Activated naive CD4-positive, alpha-beta T cell treated with anti-CD3 and anti-CD28 coated beads, Interleukin-2, amount 10 ng/mL, durations not matched to agents 7 days and 5 days (primary cell): ENCODE measurements around the gene PPME1.
"Not testable (repeated sequence)": the region's sequence is repeated elsewhere in the genome, so short reads cannot be mapped to it uniquely, and the experiment has no call there.

ENCODE experiments used
- CTCF ChIA-PET: fragments of 350-600 bp; sonication (Branson Sonifier 250); formaldehyde crosslinking; loops from one replicate; lab custom pipeline; 2021; ENCODE audit warnings: antibody characterized with exemption; lab: Charles Lee
- DNase-seq: peaks from one replicate; pipeline ENCODE4 v3.0.0-alpha.2; 2020
- H3K27ac Mint-ChIP-seq: one replicate; pipeline ENCODE4 v1.8.0; 2021; ENCODE audit warnings: mild to moderate bottlenecking, moderate library complexity, mixed read lengths
- H3K27me3 Mint-ChIP-seq: one replicate; pipeline ENCODE4 v1.8.0; 2021; ENCODE audit warnings: mild to moderate bottlenecking, mixed read lengths
- H3K36me3 Mint-ChIP-seq: one replicate; pipeline ENCODE4 v1.8.0; 2021; ENCODE audit warnings: mixed read lengths
- H3K4me1 Mint-ChIP-seq: one replicate; pipeline ENCODE4 v1.8.0; 2021; ENCODE audit warnings: mixed read lengths
- H3K4me3 Mint-ChIP-seq: one replicate; pipeline ENCODE4 v1.8.0; 2021; ENCODE audit warnings: mild to moderate bottlenecking, moderate library complexity, mixed read lengths
- H3K9me3 Mint-ChIP-seq: one replicate; pipeline ENCODE4 v1.8.0; 2021; ENCODE audit warnings: mixed read lengths

PPME1 gene, protein sequence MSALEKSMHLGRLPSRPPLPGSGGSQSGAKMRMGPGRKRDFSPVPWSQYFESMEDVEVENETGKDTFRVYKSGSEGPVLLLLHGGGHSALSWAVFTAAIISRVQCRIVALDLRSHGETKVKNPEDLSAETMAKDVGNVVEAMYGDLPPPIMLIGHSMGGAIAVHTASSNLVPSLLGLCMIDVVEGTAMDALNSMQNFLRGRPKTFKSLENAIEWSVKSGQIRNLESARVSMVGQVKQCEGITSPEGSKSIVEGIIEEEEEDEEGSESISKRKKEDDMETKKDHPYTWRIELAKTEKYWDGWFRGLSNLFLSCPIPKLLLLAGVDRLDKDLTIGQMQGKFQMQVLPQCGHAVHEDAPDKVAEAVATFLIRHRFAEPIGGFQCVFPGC

DNA sequence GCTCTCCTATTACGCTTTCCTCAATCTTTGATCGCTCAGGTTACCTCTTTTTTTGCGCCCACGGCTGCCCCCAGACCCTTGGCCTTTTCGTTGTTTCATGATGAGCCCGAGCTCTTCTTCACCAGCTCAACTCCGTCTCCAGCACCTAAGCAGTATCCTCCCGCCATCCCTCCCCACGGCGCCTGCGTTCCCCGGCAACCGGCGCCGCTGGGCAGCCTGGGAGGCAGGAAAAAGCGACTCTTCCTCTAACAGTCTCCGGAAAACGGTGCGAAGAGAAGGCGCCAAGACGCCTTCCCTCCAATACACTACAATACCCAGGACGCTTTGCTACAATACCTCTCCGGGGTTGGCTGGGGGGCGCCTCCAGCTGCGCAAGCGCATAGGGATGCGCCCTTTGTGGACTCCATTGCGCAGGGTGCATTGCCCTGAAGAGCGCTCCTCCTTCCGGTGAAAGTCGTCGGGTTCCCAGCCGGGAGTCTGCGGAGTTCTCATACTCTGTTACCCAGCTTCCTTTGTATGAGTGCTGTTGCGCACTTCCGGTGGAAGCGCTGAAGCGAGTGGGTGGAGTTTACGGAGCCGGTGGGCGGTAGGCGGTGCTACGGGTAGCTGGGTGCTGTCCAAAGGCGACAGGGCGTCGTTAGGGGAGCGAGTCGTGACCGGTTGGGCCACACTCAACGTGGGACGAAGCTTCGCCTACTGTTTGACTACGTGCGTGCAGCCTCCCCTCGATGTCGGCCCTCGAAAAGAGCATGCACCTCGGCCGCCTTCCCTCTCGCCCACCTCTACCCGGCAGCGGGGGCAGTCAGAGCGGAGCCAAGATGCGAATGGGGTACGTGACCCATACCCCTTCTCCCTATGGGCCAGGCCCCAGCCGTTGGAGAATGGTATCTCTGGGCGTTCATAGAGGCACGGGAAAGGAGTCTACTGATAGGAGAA is at the start of gene PPME1, which contains the start of gene C2CD3:
TSS of gene PPME1 (plus strand) at position 596 of the 936 bp plus-strand sequence. CDS start at position 729, 133 bp downstream.
TSS of gene C2CD3 (minus strand) at position 309 of the 936 bp plus-strand sequence. CDS start at position 99, 210 bp downstream.
- CTCF ChIA-PET, result interaction anchor here (0.9 to 2.7 kb wide), 5 partner anchors 152 to 207 kb away, joined by 3 to 13 read pairs (median 4); no protein-coding TSS in a partner anchor
- H3K27me3 Mint-ChIP-seq, result no peaks in the 10 kb centered on the region
- H3K36me3 Mint-ChIP-seq, result peaks cover 16% of the 10 kb centered on the region
- no peaks in the 10 kb centered on the region for H3K9me3 Mint-ChIP-seq
- peak; percentile 99 for DNase-seq
- no peak within 1 kb of the TSS for H3K4me3 Mint-ChIP-seq
- peaks cover 11% of the 10 kb centered on the region for H3K4me1 Mint-ChIP-seq
- no peak within 1 kb of the TSS for H3K27ac Mint-ChIP-seq

DNA sequence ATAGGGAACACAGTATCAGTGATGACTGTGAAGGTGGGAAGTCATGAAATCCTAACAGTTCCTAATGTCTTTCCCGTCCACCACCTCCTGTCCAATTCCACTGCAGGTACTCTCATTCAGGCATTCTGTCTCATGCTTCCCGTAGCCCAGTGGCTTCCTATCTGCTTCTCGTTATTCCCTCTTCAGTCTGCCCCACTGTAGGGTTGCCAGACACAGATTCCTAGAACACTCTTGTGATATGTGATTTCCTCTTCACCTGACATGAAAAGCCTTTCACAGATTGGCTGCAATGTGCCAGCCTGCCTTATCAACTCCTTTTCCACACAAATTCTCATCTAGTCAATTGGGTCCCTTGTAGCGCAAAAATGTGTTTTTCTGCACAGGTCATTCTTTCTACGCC is 49.3 kb upstream of the PPME1 start:
- no peak for DNase-seq
- Mint-ChIP-seq H3K9me3 (no peaks in the 10 kb centered on the region), H3K4me1 (no peaks in the 10 kb centered on the region), H3K27me3 (no peaks in the 10 kb centered on the region), H3K36me3 (peaks cover 20% of the 10 kb centered on the region), H3K4me3 (no peak overlapping the region), H3K27ac (no peak overlapping the region)
- CTCF ChIA-PET, result no interaction called here

DNA sequence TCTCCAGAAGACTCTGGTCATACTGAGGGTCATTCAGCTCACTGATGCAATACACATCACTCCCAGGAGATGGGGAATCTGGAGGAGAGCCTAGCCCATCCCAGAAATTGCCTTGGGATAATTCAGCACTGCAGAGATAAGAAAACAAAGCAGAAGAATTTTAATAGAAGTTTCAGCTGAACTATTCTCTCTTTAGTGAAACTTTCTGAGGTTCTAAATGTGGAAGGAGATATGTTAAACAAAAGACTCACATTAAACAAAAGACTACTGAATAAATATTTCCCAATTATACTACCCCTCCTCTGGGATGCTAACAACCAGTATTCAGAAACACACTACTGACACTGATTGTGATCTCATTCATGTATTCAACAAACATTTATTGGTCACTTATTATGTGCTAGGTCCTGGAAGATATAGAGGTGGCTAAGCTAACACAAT is 48.1 kb upstream of the PPME1 start:
- Mint-ChIP-seq H3K4me3 (no peak overlapping the region), H3K4me1 (no peaks in the 10 kb centered on the region), H3K27ac (no peak overlapping the region), H3K27me3 (no peaks in the 10 kb centered on the region), H3K9me3 (no peaks in the 10 kb centered on the region), H3K36me3 (peaks cover 15% of the 10 kb centered on the region)
- CTCF ChIA-PET, result no interaction called here
- DNase-seq, result no peak

DNA sequence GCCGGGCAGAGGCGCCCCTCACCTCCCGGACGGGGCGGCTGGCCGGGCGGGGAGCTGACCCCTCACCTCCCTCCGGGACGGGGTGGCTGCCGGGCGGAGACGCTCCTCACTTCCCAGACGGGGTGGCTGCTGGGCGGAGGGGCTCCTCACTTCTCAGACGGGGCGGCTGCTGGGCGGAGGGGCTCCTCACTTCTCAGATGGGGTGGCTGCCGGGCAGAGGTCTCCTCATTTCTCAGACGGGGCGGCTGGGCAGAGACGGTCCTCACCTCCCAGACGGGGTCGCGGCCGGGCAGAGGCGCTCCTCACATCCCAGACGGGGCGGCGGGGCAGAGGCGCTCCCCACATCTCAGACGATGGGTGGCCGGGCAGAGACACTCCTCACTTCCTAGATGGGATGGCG is 42.0 kb upstream of the PPME1 start:
- not testable (repeated sequence) for H3K27ac Mint-ChIP-seq

DNA sequence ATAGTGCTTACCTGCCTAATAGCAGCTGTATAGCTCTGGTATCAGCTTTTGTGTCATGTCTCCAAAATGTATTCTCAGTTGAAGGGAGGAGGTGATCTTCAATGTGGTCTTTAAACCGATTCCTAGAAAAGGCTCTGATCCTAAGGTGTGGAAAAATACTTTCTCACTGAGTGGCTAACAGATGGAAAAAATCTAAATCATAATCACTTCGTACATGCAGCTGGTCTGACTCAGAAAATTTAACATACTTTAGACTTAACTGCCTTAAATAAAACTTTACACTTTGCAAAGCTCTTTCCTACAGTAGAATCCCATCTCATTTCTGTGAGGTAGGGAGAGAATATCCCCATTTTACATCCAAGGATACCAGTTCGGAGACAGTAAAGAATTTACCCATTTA is 38.3 kb upstream of the PPME1 start:
- no peak overlapping the region for H3K4me3 Mint-ChIP-seq
- DNase-seq, result no peak
- H3K9me3 Mint-ChIP-seq, result no peaks in the 10 kb centered on the region
- no peak overlapping the region for H3K27ac Mint-ChIP-seq
- CTCF ChIA-PET, result interaction anchor here (0.6 kb wide), 1 partner anchor 175 kb away, joined by 3 read pairs; no protein-coding TSS in a partner anchor
- H3K36me3 Mint-ChIP-seq, result peaks cover 33% of the 10 kb centered on the region
- no peaks in the 10 kb centered on the region for H3K4me1 Mint-ChIP-seq
- H3K27me3 Mint-ChIP-seq, result no peaks in the 10 kb centered on the region

More for the DNA sequence above, 42.0 kb upstream of the PPME1 start:
- H3K4me1 Mint-ChIP-seq, H3K9me3 Mint-ChIP-seq, H3K4me3 Mint-ChIP-seq, H3K27me3 Mint-ChIP-seq, CTCF ChIA-PET, DNase-seq: not testable (repeated sequence)
- H3K36me3 Mint-ChIP-seq, result peaks cover 24% of the 10 kb centered on the region

DNA sequence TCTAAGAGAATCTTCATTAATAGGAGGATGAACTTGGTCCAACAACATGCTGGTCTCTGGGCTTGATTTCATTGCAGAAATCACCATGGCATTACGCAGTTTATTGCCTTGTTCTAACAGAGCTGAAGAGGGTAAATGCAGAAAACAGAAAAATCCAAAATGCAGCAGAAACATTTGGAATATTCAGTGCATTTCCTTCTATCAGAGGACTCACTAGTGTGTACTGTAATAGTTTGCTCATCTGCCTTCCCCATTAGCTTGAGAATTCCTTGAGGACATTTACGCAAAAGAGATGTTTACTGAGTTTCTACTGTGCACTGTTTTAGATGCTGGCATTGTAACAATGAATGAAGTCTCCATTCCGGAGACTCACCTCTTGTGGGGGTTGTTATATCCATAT is 37.7 kb upstream of the PPME1 start:
- CTCF ChIA-PET, result interaction anchor here (0.6 kb wide), 1 partner anchor 175 kb away, joined by 3 read pairs; no protein-coding TSS in a partner anchor
- no peak for DNase-seq
- H3K27ac Mint-ChIP-seq, result no peak overlapping the region
- H3K9me3 Mint-ChIP-seq, result no peaks in the 10 kb centered on the region
- peaks cover 36% of the 10 kb centered on the region for H3K36me3 Mint-ChIP-seq
- H3K27me3 Mint-ChIP-seq, result no peaks in the 10 kb centered on the region
- H3K4me1 Mint-ChIP-seq, result no peaks in the 10 kb centered on the region
- H3K4me3 Mint-ChIP-seq, result no peak overlapping the region

DNA sequence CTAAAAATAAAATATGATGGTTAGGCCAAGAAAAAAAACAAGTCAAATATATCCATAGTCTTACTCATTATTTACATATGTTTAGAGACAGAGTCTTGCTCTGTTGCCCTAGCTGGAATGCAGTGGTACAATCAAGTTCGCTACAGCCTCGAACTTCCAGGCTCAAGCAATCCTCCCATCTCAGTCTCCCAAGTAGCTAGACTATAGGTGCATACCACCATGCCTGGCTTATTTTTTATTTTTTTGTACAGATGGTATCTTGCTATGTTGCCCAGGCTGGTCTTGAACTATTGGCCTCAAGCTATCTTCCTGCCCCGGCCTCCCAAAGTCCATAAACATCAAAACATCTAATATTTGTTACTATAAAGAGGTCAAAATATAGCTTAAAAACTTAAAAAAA is 36.4 kb upstream of the PPME1 start:
- no peaks in the 10 kb centered on the region for H3K4me1 Mint-ChIP-seq
- H3K27me3 Mint-ChIP-seq, result no peaks in the 10 kb centered on the region
- peaks cover 38% of the 10 kb centered on the region for H3K36me3 Mint-ChIP-seq
- H3K9me3 Mint-ChIP-seq, result no peaks in the 10 kb centered on the region
- CTCF ChIA-PET, result no interaction called here
- H3K27ac Mint-ChIP-seq, result no peak overlapping the region
- H3K4me3 Mint-ChIP-seq, result no peak overlapping the region
- DNase-seq, result no peak

DNA sequence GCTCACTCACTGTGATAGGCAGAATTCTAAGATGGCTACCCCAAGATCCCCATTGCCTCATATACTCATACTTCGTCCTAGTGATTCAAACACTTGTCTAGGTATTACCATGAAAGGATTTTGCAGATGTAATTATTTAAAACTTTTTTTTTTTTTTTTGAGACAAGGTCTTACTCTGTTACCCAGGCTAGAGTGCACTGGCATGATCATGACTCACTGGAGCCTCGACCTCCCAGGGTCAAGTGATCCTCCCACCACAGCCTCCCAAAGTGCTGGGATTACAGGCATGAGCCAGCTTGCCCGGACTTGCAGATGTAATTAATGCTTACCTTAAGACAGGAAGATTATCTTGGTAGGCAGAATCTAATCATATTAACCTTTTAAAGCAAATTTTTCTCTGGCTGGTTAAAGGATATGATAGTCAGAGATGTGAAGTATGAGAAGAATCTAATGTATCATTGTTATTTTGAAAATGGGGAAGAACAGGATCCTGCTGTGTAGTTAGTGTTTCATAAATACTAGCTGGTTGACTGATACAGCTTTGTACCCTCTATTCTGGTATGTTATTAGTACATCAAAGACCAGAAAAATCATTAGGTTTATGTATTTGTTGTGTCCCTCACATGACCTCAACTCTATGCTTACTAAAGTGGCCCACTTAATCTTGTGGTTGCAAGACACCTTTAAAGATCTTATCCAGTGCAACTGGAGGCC is 35.8 kb upstream of the PPME1 start:
- Mint-ChIP-seq H3K9me3 (no peaks in the 10 kb centered on the region), H3K36me3 (peaks cover 38% of the 10 kb centered on the region), H3K4me3 (no peak overlapping the region), H3K27ac (no peak overlapping the region), H3K27me3 (no peaks in the 10 kb centered on the region), H3K4me1 (no peaks in the 10 kb centered on the region)
- CTCF ChIA-PET, result no interaction called here
- no peak for DNase-seq

DNA sequence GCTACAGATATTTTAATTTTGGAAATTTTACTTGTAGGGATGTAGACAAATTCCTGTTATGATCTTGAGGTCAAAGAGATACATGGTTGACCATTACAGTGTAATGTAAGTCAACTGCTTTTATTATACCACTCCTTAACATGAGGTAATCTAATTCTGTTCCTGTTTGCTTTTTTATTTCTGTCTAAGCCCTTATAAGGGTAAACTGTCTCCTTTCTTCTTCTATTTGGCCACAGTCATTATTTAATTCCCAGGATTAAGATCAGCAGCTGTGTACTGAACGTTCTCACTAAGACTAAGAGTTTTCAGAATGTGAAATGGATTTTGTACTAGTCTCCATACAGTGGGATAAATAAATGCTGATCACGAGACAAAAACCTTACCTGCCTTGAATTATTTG is 33.1 kb upstream of the PPME1 start:
- Mint-ChIP-seq H3K36me3 (peaks cover 16% of the 10 kb centered on the region), H3K27ac (no peak overlapping the region), H3K27me3 (no peaks in the 10 kb centered on the region), H3K4me1 (no peaks in the 10 kb centered on the region), H3K4me3 (no peak overlapping the region), H3K9me3 (no peaks in the 10 kb centered on the region)
- CTCF ChIA-PET, result interaction anchor here (0.6 kb wide), 1 partner anchor 174 kb away, joined by 3 read pairs; no protein-coding TSS in a partner anchor
- DNase-seq, result no peak

DNA sequence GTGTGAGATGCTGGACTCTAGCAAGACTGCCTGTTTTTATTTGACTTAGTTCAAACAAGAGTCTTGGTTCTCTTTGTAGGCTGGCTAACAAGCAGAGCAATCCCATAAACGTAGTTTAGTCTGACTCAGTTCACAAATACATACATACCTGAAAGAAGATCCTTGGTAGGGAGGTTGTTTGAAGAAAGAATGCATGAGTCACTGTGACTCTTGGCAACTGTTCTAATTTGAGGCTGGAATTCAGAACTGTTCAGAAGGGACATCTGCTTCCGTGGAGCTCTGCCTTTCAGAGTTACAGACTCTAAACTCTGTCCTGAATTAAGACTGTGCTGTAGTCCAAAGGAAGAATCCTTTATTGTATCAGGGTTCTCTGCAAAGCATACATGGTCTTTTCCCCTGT is 32.5 kb upstream of the PPME1 start:
- Mint-ChIP-seq H3K36me3 (peaks cover 16% of the 10 kb centered on the region), H3K9me3 (no peaks in the 10 kb centered on the region), H3K27me3 (no peaks in the 10 kb centered on the region), H3K27ac (no peak overlapping the region), H3K4me1 (no peaks in the 10 kb centered on the region), H3K4me3 (no peak overlapping the region)
- CTCF ChIA-PET, result interaction anchor here (0.6 kb wide), 1 partner anchor 175 kb away, joined by 3 read pairs; no protein-coding TSS in a partner anchor
- no peak for DNase-seq

DNA sequence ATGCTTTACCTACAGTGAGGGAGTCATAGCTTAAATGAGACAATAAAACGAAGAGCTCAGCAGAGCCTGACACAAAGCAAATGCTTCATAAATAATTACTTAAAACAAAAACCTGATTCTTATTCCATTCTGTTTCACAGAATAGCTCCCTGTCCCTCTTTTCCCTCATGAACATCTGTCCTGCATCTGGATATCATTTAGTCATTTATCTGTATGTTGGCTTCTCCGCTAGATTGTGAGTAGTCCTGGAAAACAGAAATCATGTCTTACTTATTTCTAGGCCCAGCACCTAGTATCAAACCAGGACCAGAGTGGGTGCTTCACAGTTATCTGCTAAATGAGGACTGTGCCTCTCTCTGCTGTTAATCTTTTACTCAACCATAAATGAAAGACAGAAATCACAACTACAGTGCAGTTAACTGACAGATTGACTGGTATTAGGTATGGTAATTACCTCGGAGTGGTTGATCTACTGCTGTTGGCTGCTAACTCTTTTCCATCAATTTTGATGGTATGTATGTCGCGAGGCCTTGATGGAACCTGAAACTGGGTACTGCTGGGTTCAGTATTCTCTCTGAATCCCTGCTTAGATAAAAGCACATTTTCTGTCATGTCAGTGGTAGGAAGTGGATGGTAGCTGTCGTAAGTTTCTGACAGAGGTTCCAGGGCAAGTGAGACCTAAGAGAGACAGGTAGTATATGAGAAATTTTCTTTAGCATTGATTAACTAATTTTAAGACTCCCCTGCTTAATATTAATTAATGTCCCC is 31.8 kb upstream of the PPME1 start:
- no peak for DNase-seq
- no peak overlapping the region for H3K27ac Mint-ChIP-seq
- no peaks in the 10 kb centered on the region for H3K4me1 Mint-ChIP-seq
- H3K4me3 Mint-ChIP-seq, result no peak overlapping the region
- no peaks in the 10 kb centered on the region for H3K9me3 Mint-ChIP-seq
- CTCF ChIA-PET, result no interaction called here
- peaks cover 16% of the 10 kb centered on the region for H3K36me3 Mint-ChIP-seq
- H3K27me3 Mint-ChIP-seq, result no peaks in the 10 kb centered on the region

DNA sequence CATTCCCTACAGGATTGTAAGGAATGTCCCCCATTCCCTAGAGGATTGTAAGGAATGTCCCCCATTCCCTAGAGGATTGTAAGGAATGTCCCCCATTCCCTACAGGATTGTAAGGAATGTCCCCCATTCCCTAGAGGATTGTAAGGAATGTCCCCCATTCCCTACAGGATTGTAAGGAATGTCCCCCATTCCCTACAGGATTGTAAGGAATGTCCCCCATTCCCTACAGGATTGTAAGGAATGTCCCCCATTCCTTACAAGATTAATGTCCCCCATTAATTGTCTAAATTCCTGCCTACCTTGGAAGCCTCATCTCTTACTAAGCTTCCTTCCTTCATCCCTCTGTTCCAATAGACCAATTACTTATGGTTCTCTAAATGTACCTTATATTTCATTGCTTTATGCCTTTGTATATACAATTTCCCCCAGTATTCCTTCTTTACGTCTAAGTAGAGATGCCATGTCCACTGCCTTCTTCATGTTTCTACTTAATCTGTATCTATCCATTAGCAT is 31.1 kb upstream of the PPME1 start:
- CTCF ChIA-PET, H3K9me3 Mint-ChIP-seq, H3K4me1 Mint-ChIP-seq, H3K4me3 Mint-ChIP-seq, H3K27me3 Mint-ChIP-seq, H3K27ac Mint-ChIP-seq, DNase-seq: not testable (repeated sequence)
- peaks cover 18% of the 10 kb centered on the region for H3K36me3 Mint-ChIP-seq

DNA sequence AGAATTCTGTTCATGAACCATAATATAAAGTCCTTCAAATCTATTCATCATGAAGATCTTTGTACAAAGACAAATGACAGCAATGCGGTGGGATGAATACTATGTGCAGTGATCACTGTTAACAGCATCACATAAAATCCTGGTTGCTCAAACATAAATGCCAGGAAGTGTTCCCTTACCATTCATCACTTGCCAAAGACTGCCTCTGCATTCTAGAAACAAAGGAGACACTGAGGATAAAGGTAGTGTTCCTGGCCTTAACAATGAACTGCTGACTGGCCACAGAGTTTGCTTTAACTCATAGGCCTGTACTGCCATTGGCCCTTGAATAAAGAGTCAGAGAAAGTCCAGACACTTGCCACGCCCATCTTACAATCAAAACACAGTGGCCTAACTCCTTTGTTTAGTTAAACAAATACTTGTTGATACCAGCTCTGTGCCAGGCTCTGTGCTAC is 29.8 kb upstream of the PPME1 start:
- no peaks in the 10 kb centered on the region for H3K9me3 Mint-ChIP-seq
- no peaks in the 10 kb centered on the region for H3K4me1 Mint-ChIP-seq
- CTCF ChIA-PET, result no interaction called here
- H3K27ac Mint-ChIP-seq, result no peak overlapping the region
- no peak for DNase-seq
- H3K4me3 Mint-ChIP-seq, result no peak overlapping the region
- no peaks in the 10 kb centered on the region for H3K27me3 Mint-ChIP-seq
- H3K36me3 Mint-ChIP-seq, result peaks cover 13% of the 10 kb centered on the region
